Activated CD4-positive, alpha-beta T cell treated with anti-CD3 and anti-CD28 coated beads, Interleukin-2, amount 10 ng/mL, durations not matched to agents 24 days and 14 days (primary cell): ENCODE results near the gene NME5. TPM values are rescaled to one million over a fixed set of nuclear protein-coding genes. Genes with fewer than 3 reads are reported as not detected.
"Not testable (repeated sequence)": the region's sequence is repeated elsewhere in the genome, so short reads cannot be mapped to it uniquely, and the experiment has no call there.

ENCODE experiments used
- DNase-seq: peaks from one replicate; pipeline ENCODE4 v3.0.0; 2022
- H3K27ac Mint-ChIP-seq: one replicate; pipeline ENCODE4 v1.8.0; 2022; ENCODE audit warnings: mild to moderate bottlenecking, mixed read lengths
- H3K27me3 Mint-ChIP-seq: one replicate; pipeline ENCODE4 v1.8.0; 2022; ENCODE audit warnings: mixed read lengths
- H3K36me3 Mint-ChIP-seq: one replicate; pipeline ENCODE4 v1.8.0; 2022; ENCODE audit warnings: low read depth, mild to moderate bottlenecking, mixed read lengths
- H3K4me1 Mint-ChIP-seq: one replicate; pipeline ENCODE4 v1.8.0; 2021; ENCODE audit warnings: mixed read lengths
- H3K4me3 Mint-ChIP-seq: one replicate; pipeline ENCODE4 v1.8.0; 2022; ENCODE audit warnings: mild to moderate bottlenecking, moderate library complexity, mixed read lengths
- H3K9me3 Mint-ChIP-seq: one replicate; pipeline ENCODE4 v1.8.0; 2021; ENCODE audit warnings: mixed read lengths
- intact Hi-C: fragments of 100-400 bp; cut with micrococcal nuclease; formaldehyde crosslinking; loops from one replicate; pipeline ENCODE4 v1.15.1; 2023
- total RNA-seq: library from RNA; stranded (reverse); gene quantifications from 2 replicates; pipeline ENCODE4 v1.2.3, GENCODE V29; 2022

NME5 gene
- total RNA-seq, 1 donor from 2014 or later: not detected

DNA sequence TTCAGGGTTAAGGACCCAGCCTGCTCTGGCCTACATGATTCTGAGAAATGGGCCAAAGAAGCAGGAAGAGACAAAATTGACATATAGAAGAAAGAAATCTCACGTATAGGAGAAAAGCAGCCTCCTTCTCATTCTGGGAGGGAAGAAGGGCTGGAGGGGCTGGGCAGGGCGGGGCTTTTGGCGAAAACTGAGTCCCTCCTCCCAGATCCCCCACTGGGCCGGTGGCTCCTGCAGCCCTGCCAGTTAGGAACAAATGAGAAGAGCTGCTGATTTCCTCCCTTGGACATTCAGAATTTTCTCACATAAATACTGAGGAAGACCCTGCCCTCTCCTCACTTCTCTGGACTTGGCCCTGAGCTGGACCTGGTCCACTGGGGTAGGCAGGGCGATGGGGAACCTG is 55.5 kb downstream of the NME5 start, which contains the start of gene WNT8A:
TSS of gene WNT8A (plus strand) at position 332 of the 400 bp plus-strand sequence. CDS start 95 bp downstream, outside the sequence.
- Mint-ChIP-seq H3K9me3 (no peaks in the 10 kb centered on the region), H3K4me1 (peaks cover 8% of the 10 kb centered on the region), H3K36me3 (no peaks in the 10 kb centered on the region), H3K4me3 (no peak within 1 kb of the TSS), H3K27ac (no peak within 1 kb of the TSS), H3K27me3 (no peaks in the 10 kb centered on the region)
- intact Hi-C loops: no loop called here
- DNase-seq: no peak

DNA sequence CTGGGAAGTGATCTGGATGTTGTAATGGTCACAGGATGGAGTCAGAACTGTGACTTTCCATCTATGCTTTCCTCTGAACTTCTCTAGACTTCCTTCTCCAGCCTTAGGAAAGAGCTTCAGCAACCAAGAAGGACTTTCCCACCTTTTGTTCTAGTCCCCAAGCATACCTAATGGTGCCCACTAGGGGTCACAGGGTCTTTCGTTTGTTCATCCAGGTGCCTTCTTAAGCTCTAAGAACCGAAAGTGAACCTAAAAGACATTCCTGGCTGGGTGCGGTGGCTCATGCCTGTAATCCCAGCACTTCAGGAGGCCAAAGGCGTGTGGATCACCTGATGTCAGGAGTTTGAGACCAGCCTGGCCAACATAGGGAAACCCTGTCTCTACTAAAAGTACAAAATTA is 57.2 kb downstream of the NME5 start:
- Mint-ChIP-seq H3K27me3 (no peaks in the 10 kb centered on the region), H3K27ac (no peak overlapping the region), H3K9me3 (no peaks in the 10 kb centered on the region), H3K4me3 (no peak overlapping the region), H3K36me3 (no peaks in the 10 kb centered on the region), H3K4me1 (peaks cover 8% of the 10 kb centered on the region)
- intact Hi-C loops: no loop called here
- no peak for DNase-seq

DNA sequence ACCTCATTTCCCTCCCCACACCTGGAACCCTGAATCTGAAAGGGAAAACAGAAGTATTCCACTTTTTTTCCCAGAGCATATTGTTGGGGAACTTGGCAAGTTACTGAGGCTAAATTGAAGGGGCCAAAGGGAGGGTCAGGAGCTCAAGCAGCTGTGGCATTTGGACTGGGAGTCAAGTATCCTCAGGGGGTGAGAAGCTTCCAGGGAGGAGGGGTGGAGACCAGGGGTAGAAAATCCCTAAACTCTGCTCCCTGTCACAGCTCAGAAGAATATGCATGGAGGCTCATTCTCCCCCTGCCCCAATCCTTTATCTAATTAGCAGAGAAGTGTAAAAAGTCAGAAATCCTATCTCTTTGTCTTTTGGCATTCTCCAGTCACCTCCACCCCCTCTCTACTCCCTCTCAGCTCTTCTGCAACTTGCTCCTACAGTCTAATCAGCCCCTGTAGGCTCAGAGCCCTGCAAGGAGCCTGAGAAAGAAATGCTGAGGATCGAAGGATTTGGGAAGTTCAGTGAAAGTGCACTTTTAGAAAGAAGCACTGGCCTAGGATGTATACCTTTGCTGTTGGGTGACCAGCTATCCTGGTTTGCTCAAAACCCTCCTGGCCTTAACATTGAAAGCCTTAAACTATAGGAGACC is 61.1 kb downstream of the NME5 start:
- Mint-ChIP-seq H3K9me3 (no peaks in the 10 kb centered on the region), H3K27ac (no peak overlapping the region), H3K36me3 (no peaks in the 10 kb centered on the region), H3K4me1 (peaks cover 8% of the 10 kb centered on the region), H3K4me3 (no peak overlapping the region), H3K27me3 (peaks cover 5% of the 10 kb centered on the region)
- no peak for DNase-seq
- intact Hi-C loops: no loop called here

DNA sequence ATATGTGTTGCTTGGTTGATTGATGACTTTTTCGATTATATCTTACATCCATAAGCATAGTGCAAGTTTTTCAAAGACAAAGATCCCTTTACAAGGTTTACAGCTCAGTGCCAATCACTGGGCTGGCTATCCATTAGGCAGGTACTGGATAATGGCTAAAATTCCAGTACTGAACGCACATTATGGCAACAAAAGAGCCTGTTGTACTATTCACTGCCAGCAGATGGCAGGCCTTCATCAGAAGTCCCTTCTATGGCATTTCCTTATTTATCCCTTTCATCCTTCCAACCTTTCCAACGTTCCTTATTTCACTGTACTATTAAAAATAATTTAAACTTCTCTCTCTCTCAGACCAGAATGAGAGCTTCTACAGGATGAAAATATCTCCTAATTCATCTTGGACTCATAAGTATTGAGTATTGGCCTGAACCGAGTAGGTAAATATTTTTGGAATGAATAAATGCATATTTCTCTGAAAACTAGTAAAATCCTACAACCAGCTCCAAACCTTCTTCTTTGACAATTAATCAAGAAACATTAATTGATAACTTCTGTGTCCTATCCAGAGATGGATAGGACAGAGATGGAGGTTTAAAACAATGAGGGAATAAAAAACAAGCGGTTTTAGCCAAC is 62.0 kb downstream of the NME5 start:
- H3K36me3 Mint-ChIP-seq: no peaks in the 10 kb centered on the region
- H3K27ac Mint-ChIP-seq: no peak overlapping the region
- H3K4me3 Mint-ChIP-seq: no peak overlapping the region
- intact Hi-C loops: loop anchor here (1.0 kb wide), 1 partner anchor 56 kb away; no protein-coding TSS in a partner anchor
- peaks cover 8% of the 10 kb centered on the region for H3K4me1 Mint-ChIP-seq
- no peaks in the 10 kb centered on the region for H3K9me3 Mint-ChIP-seq
- H3K27me3 Mint-ChIP-seq: peaks cover 5% of the 10 kb centered on the region
- DNase-seq: peak; percentile 84

DNA sequence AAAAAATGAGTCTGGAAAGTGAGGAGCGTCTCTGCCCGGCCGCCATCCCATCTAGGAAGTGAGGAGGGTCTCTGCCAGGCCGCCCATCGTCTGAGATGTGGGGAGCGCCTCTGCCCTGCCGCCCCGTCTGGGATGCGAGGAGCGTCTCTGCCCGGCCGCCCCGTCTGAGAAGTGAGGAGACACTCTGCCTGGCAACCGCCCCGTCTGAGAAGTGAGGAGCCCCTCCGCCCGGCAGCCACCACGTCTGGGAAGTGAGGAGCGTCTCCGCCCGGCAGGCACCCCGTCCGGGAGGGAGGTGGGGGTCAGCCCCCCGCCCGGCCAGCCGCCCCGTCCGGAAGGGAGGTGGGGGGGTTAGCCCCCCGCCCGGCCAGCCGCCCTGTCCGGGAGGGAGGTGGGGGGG is 69.2 kb downstream of the NME5 start:
- H3K27ac Mint-ChIP-seq: peak overlapping the region; percentile 45
- DNase-seq, intact Hi-C loops, H3K4me3 Mint-ChIP-seq, H3K36me3 Mint-ChIP-seq, H3K9me3 Mint-ChIP-seq, H3K4me1 Mint-ChIP-seq, H3K27me3 Mint-ChIP-seq: not testable (repeated sequence)

DNA sequence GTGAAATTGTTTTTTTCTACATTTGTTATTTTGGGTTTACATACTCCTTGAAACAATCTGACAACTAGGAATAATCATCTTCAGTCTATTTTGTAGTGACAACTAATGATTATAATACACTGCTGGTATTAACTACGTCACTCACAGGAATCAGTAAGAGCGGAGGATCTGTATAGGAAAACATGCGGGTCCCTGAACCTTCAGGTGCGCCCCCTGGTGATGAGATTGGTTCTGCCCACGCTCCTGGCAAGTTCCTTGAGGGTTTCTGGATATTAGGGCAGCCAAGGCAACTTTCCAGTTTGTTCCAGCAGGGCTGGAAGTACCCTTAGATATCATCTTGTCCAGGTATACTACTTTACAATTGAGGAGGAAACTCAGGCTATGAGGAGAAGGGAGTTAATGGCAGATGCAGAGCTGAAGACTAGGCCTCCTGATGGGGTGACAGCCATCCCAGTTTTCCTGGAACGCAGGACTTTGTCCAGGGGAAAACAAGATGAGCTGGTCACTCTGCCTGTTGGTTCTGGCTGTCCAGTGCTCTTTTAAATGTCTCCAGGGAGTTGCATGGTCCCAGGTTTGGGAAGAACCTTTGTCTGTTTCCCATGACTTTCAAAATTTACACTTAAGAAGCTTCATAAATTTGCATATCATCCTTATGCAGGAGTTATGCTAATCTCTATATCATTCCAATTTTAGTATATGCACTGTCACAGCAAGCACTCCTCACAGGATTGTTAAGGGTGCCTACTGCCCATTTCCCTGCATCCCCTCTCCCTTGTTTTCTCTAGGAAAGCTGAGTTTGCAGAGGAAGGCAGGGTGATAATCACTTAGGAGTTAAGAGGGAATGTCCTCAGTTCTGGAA is 70.3 kb downstream of the NME5 start:
- peak; percentile 90 for DNase-seq
- Mint-ChIP-seq H3K4me3 (no peak overlapping the region), H3K27ac (no peak overlapping the region), H3K4me1 (peaks cover 6% of the 10 kb centered on the region), H3K36me3 (no peaks in the 10 kb centered on the region), H3K27me3 (no peaks in the 10 kb centered on the region), H3K9me3 (no peaks in the 10 kb centered on the region)
- intact Hi-C loops: loop anchor here (1.0 kb wide), 3 partner anchors 33 to 440 kb away; no protein-coding TSS in a partner anchor

DNA sequence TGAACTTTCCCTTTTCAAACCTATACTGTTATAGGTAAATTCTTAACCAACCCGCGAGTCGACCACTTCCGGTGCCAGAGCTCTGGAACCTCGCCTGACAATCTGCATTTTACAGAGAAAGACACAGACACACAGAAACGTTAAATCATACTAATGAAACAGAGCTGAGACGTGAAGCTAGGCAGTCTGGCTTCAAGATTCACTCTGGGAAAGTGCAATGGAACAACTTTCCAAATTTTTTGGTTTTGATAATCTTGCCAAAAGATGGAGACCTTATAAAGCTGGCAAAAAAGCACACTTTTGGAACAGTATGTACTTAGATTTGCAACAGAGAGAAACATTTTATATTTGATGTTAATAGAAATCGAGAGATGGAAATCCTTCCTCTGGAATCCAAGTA is 71.3 kb downstream of the NME5 start:
- H3K4me3 Mint-ChIP-seq: no peak overlapping the region

More for the DNA sequence above, 71.3 kb downstream of the NME5 start:
- H3K9me3 Mint-ChIP-seq: no peaks in the 10 kb centered on the region
- intact Hi-C loops: loop anchor here (1.0 kb wide), 3 partner anchors 32 to 439 kb away; no protein-coding TSS in a partner anchor
- no peak for DNase-seq
- no peaks in the 10 kb centered on the region for H3K36me3 Mint-ChIP-seq
- H3K27ac Mint-ChIP-seq: no peak overlapping the region
- H3K27me3 Mint-ChIP-seq: no peaks in the 10 kb centered on the region
- peaks cover 6% of the 10 kb centered on the region for H3K4me1 Mint-ChIP-seq

Other genes with a start within 250 kb of the NME5 start
- not detected in 2 replicates for gene PKD2L2, start 250.0 kb downstream of the NME5 start, total RNA-seq
- 15.1 and 15.6 TPM in 2 replicates for gene FAM13B, start 106.3 kb downstream of the NME5 start, total RNA-seq
- gene WNT8A, start 55.4 kb downstream of the NME5 start, total RNA-seq: not detected in 2 replicates
- 53.6 and 61.1 TPM in 2 replicates for gene BRD8, start 39.2 kb upstream of the NME5 start, total RNA-seq
- 18.0 and 19.7 TPM in 2 replicates for gene KIF20A, start 39.7 kb upstream of the NME5 start, total RNA-seq
- gene CDC23, start 73.9 kb upstream of the NME5 start, total RNA-seq: 46.6 and 47.9 TPM in 2 replicates
- gene GFRA3, start 135.2 kb upstream of the NME5 start, total RNA-seq: not detected in 2 replicates
- gene CDC25C, start 192.4 kb upstream of the NME5 start, total RNA-seq: 6.7 and 7.9 TPM in 2 replicates
- gene FAM53C, start 198.8 kb upstream of the NME5 start, total RNA-seq: 24.1 and 27.1 TPM in 2 replicates
- 48.7 and 52.7 TPM in 2 replicates for gene KDM3B, start 213.3 kb upstream of the NME5 start, total RNA-seq